ENCODE results near the gene YWHAG. TPM values are rescaled to one million over a fixed set of nuclear protein-coding genes. Genes with fewer than 3 reads are reported as not detected.
"Not testable (repeated sequence)": the region's sequence is repeated elsewhere in the genome, so short reads cannot be mapped to it uniquely, and the experiment has no call there.

Gene YWHAG
- polyA plus RNA-seq, 4 donors = 99.6 to 138 (median 127) TPM

DNA sequence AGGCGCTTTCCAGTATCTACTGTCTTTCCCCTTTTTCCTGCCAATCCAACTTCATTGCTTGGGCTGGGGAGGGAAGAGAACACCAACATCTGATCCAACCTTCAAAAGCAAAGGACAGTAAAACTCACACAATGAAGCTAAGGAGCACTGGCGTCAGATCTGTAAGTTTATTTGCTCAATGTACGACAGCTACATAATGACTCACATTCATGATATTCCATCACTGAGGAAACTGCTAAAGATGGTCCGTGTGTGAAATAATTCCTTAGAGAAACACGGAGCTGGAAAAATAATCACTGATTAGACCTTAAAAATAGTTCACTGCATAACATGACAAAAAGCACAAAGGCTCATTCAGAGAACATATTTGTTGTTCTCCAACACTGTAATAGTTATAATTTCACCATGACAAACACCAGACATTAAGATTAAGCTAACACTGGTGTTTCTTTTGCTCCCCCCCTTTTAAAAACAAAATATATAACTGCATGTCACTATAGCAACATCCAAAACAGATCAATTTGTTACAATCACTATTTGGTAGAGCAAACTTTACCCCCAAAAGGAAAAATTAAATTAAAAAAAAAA is 32.1 kb downstream of the YWHAG start:
- no peak for DNase-seq (ENCODE audit: low read depth in 4 of 4, low spot score in 3 of 4)

DNA sequence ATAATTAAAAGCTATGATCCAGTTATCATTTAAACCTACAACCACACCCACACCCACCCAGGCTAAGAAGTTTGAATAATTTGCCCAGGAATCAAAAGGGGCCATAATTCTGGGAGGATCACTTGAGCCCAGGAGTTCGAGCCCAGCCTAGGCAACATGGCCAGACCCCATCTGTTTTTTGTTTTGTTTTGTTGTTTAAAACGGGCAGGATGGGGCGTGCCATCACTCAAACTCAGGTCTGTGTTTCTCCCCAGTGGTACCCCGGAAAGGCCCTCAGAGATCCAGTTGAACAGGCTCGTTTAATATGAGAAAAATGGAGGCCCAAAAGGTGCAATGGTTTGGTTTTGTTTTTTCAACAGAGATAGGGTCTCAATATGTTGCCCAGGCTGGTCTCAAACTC is 33.0 kb downstream of the YWHAG start:
- DNase-seq (ENCODE audit: low read depth in 4 of 4, low spot score in 3 of 4) = no peak

DNA sequence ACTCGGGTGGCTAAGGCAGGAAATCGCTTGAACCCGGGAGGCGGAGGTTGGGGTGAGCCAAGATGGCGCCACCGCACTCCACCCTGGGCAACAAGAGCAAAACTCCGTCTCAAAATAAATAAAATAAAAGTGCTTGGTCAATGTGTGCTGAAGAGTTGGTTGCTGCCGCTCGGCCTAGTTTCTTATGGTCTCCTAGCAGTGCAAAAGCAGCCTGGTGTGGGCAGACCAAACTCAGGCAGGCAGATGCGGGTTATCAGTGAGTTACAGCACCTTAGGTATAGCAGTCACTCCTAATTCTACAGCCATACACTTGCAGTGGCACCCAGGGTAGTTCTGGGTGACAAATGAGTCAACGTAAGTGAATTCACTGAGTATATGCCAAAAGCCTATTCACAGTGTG is 33.7 kb downstream of the YWHAG start:
- DNase-seq (ENCODE audit: low read depth in 4 of 4, low spot score in 3 of 4) = no peak

DNA sequence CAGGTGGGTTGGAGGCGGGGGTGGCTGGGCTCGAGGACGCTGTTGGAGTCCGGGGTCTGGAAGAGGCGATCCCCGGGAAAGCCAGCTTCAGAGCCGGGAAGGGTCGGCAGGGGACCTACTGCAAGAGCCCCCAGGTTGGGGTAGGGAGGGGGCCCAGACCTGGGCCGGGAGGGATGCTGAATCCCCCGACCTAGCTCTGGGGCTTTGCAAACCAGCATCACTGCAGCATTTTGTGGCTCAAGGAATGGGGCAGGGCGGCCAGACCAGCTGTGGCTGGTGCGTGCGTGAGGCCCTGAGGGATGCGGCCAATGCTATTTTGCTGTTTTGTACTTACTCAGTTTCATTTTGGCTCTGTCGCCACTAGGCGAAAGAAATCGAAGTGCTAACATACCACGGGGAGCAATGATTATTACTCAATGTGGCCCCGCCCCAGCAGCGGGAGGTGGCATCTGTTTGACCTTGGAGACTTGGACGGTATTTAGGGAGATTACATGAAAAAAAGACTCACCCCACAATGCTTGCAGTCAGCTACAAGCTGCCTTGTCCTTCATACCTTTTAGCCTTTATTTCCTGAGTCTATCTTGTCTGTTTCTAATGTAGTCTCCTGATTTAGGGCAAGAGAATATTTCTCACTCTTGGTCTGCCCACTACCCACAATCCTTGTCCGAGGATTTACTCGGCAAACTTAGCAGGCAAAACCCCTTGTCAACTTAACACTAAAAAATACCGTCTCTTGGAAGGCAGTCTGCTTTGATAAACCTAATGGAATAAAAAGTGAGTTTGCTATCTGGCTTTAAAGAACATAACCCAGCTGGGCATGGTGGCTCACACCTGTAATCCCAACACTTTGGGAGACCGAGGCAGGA is 40.1 kb downstream of the YWHAG start:
- DNase-seq (ENCODE audit: low read depth in 4 of 4, low spot score in 3 of 4) = peak in 1 of 4 donors; percentile 48

DNA sequence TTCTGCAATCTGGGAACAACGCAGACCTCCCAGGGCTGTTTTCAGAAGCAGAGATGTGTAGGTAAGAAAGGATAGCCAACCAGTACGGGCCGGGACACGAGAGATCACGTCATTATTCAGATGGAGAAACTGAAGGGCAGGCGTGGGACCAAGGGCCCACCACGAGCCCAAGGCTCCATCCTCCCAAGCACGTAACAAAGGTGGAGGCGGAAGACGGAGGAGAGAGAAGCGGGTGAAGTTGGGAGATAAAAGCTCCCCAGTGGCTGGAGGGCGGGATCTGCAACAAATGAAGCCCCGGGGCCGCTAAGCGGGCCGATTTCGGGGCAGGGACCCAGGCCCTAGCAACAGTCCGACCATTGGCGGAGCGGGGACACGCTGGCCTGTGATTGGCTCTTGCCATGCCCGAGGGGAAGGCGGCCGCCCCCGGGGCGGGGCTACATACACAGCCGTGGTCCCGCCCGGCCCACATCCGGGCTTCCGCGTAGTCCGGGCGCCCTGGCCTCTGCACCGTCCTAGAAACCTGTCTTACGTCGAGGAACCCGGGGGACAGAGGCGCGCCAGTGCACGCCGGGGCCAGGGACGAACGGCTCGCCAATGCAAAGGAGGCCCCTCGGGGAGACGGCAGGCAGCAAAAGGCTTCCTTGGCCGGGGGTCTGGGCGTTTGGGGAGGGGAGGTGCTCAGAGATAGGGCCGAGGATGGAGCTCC is 40.9 kb downstream of the YWHAG start:
- peak; percentile 91 to 94 (median 94) for DNase-seq (ENCODE audit: low read depth in 4 of 4, low spot score in 3 of 4)

GRCh38 chr7:76316984-76317781 is 41.6 kb downstream of the YWHAG start:
- no peak for DNase-seq (ENCODE audit: low read depth in 4 of 4, low spot score in 3 of 4)

GRCh38 chr7:76315364-76315763 is 43.4 kb downstream of the YWHAG start:
- no peak for DNase-seq (ENCODE audit: low read depth in 4 of 4, low spot score in 3 of 4)

DNA sequence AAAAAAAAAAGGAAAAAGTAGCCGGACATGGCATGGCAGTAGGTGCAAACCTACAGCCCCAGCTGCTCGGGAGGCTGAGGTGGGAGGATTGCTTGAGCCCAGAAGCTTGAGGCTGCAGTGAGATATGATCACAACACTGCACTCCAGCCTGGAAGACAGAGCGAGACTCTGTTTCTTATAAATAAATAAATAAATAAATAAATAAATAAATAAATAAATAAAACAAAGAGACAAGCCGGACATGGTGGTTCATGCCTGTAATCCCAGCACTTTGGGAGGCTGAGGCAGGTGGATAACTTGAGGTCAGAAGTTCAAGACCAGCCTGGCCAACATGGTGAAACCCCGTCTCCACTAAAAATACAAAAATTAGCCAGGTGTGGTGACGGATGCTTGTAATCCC is 44.1 kb downstream of the YWHAG start:
- DNase-seq (ENCODE audit: low read depth in 4 of 4, low spot score in 3 of 4) = not testable (repeated sequence)

GRCh38 chr7:76314042-76314721 is 44.6 kb downstream of the YWHAG start:
- DNase-seq (ENCODE audit: low read depth in 4 of 4, low spot score in 3 of 4) = peak; percentile 72 to 87 (median 76)

GRCh38 chr7:76311838-76312237 is 47.0 kb downstream of the YWHAG start:
- not testable (repeated sequence) for DNase-seq (ENCODE audit: low read depth in 4 of 4, low spot score in 3 of 4)

GRCh38 chr7:76310102-76310957 is 48.5 kb downstream of the YWHAG start:
- DNase-seq (ENCODE audit: low read depth in 4 of 4, low spot score in 3 of 4) = no peak

- DNase-seq (ENCODE audit: low read depth in 4 of 4, low spot score in 3 of 4) = not testable (repeated sequence)
Observed at GRCh38 chr7:76309341-76310101, 49.3 kb downstream of the YWHAG start.

GRCh38 chr7:76308874-76309273 is 49.9 kb downstream of the YWHAG start:
- DNase-seq (ENCODE audit: low read depth in 4 of 4, low spot score in 3 of 4) = not testable (repeated sequence)

DNA sequence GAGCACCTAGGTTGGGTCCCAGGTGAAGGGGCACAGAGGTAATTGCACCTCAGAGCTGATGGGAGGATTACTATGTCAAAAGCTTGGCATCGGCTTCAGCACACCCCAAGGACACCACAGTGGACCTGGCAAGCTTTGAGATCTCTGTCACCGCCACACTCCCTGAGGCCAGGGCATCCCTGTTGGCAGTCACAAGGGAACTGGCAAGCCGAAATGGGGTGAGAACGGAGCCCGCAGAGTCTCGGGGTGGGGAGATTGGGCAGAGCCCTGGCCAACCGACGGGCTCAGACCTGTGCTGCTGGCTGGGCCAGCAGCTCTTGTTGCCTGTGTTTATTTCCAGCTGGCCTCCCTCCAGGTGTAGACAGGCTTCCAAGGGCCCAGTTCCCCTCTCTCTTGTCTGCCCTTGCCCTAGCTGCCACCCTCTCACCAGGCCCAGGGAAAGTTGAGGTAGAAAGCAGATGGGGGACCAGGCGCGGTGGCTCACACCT is 53.9 kb downstream of the YWHAG start:
- DNase-seq (ENCODE audit: low read depth in 4 of 4, low spot score in 3 of 4) = no peak

GRCh38 chr7:76303202-76304147 is 55.3 kb downstream of the YWHAG start:
- DNase-seq (ENCODE audit: low read depth in 4 of 4, low spot score in 3 of 4) = peak; percentile 84 to 87 (median 86)

DNA sequence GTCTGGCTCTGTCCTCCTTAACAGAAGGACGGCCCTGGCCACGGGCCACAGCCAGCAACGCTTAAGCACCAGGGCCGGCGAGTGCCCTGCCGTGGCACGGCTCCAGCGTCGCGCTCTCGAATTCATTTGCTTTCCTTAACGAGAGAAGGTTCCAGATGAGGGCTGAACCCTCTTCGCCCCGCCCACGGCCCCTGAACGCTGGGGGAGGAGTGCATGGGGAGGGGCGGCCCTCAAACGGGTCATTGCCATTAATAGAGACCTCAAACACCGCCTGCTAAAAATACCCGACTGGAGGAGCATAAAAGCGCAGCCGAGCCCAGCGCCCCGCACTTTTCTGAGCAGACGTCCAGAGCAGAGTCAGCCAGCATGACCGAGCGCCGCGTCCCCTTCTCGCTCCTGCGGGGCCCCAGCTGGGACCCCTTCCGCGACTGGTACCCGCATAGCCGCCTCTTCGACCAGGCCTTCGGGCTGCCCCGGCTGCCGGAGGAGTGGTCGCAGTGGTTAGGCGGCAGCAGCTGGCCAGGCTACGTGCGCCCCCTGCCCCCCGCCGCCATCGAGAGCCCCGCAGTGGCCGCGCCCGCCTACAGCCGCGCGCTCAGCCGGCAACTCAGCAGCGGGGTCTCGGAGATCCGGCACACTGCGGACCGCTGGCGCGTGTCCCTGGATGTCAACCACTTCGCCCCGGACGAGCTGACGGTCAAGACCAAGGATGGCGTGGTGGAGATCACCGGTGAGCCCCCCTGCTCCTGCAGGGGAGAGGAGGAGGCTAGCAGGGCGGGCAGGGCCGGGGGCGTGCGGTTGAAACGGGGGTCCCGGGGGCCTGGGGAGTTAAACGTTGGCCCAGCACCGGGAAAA is 56.2 kb downstream of the YWHAG start, which contains the start of gene HSPB1:
HSPB1 (plus strand) TSS at position 327 of the 855 bp plus-strand sequence; CDS start at position 367, 40 bp downstream.
- peak in 2 of 4 donors; percentile 54 to 64 for DNase-seq (ENCODE audit: low read depth in 4 of 4, low spot score in 3 of 4)

Data from left renal pelvis (tissue), 4 donors.